Measurements from ENCODE around the gene FILIP1.

FILIP1 gene

DNA sequence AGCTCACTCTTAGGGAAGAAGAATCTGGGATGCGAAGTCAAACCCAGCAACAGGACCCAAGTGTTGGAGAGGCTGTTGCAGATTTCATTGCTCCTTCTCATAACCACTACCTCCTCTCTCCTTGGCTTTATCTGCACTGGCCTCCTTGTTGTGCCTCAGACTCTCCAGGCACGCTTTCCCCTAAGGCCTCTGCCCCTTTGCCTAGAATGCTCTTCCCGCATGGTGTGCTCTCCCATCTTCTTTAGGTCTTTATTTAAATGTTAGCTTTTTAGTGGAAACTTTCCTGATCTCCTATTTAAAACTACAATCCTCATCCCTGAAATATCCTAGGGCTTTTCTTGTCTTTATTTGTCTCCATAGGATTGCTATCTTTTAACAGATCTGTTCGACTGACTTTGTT is 114.1 kb downstream of the FILIP1 start:
- DNase-seq (ENCODE audit: low spot score) = no peak

DNA sequence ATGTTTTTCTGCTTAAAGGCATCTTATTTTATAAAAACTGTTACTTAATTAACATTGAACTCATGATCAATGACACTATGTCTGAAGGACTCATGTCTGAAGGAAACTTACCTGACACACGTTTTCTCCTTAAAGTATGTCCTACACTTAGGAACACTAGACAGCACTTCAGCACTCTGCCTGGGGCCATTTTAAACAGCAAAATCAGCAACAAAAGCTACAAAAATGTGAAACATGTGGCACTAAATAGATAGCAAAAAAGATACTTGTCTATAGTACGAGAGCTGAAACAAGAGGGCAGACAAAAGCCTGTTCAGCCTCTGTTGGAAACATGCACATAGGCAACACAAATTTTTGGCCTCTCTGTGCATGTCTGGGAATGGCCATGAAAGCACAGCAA is 115.5 kb downstream of the FILIP1 start:
- DNase-seq (ENCODE audit: low spot score) = no peak

DNA sequence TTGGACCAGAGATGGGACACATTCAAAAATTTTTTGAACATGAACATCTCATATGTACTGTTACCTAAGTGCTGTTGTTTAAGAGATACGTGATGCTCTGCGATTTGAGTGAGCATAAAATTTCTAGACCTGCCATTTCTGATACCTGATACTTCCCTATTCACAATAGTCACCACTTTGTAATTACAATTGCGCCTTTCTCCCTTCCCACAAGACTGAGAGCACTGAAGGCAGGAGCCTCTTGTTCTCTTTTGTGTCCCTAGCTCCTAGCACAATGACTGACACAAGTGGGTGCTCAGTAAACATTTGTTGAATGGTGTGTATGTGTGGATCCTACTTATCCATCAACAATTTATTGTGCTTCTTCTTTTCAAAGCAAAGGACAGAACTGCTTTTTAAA is 116.2 kb downstream of the FILIP1 start:
- DNase-seq (ENCODE audit: low spot score) = no peak

DNA sequence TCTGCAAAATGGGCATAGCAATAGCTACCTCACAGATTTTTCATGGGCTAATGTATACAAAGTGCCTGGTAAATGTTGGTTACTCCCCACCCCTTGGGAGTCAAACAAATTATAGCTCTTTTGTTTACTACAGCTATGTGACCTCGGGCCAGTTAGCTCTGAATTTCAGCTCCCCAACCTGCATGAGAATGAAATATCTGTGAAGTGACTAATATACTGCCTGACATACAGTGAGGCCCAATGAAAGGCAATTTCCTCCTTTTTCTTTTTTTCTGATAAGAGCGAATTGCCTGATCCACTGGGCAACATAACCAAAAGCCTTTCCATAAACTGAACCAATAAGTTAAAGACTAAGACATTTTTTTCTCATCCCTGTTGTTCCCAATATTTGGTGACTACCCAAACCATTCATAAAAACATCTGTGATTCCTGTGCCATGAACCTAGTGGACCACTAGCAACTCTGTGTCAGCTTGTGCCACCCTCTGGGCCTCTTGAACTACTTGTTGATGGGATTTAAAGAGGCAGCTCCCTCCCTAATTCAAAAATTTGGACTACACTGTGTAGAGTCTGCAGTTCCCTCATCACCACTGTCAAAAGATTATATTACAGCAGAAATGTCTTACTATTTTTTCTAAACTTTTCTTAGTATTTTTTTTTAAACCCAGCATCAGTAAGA is 117.1 kb downstream of the FILIP1 start:
- no peak for DNase-seq (ENCODE audit: low spot score)

DNA sequence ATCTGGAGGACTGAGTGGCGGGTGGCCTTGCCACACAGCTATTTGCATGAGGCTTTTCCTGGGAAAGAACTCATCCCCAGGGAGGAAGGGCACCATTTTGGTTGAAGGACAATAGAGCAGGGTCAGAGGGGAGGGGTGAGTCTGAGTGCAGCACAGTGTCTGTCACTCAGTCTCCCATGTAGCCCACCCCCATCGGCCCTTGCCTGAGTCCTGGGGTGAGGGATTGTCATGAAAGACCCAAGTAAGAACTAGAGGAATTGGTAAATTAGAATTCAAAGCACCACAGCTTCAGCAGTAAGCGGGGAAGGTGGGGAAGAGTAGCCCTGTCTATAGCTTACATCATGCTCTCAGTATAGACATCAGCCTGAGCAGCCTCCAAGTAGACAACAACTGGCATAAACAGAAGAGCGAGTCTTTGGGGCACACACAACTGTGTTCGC is 118.6 kb downstream of the FILIP1 start:
- no peak for DNase-seq (ENCODE audit: low spot score)

DNA sequence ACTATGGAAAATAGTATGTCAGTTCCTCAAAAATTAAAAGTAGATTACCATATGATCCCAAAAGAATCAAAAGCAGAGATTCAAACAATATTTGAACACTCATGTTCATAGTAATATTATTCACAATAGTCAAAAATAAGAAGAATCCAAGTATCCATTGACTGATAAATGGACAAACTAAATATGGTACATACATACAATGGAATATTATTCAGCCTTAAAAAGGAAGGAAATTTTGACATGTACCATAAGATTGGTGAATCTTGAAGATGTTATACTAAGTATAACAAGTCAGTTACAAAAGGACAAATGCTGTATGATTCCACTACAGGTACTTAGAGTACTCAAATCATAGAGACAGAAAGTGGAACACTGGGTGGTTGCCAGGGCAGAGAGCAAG is 120.7 kb downstream of the FILIP1 start:
- DNase-seq (ENCODE audit: low spot score) = no peak

DNA sequence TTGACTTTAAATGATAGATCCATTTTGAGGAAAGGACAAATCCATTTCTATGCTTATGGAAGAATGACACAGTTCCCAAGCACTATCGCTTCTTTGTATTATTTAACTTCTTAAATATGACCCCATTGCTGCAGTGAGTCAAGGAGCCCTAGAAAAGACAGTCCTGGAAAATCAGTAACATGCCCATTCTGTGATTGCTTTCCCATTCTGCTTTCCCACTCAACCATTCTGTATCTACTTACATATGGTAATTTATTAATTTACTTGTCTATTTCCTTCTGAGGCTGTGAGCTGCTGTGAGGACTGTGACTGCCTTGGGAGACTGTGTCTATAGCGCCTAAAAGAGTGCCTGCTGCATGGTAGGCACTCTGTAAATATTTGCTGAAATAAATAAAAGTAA is 123.6 kb downstream of the FILIP1 start:
- no peak for DNase-seq (ENCODE audit: low spot score)

DNA sequence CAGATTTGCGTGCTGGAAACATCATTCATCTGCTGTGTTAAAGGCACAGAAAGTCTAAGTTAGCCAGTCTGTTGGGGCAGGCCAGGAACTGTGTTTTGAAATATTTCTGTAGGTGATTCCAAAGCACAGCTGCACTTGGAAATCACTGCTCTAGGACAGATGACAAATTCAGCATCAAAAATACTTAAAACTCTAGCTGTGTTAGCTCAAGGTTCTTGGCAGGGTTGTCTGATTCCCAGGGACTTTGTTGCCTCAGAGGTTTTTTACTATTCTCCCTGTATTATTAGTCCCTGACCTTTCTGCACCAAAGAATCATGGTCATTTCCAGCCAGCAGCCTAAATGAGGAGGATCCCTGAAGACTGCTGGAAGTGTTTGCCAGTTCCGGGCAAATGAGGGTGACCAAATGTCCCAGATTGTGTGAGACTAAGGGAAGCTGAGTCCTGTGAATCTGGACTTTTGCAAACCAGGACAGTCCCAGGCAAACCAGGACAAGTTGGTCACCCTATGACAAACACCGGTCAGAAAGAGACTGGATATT is 124.7 kb downstream of the FILIP1 start:
- no peak for DNase-seq (ENCODE audit: low spot score)

DNA sequence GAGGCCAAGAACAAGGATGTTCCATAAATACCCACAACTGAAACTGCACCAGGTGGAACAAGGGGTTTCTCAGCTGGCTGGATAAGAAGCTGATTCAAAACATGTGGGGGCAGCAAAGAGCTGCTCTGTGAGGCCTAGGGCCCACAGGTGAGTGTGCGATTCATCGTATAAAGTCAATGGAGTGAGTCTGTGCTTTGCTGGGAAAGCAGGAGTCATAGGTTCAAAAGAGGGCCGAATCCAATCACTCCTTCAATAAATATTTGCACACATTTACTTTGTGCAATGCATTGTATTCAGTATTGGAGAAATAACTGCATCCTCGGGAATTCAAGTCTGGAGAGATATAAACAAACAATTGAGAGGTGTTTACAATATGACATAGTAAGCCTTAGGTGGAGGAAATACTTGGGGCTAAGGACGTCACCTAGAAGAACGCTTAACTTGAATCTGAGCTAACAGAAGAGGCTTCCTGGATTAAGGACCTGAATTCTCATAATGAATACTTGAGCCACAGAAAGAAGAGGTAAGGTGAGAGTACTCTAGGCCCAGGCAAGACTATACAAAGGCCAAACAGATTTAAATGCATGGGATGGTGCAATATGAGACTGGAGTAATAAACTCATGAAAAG is 125.3 kb downstream of the FILIP1 start:
- peak; percentile 22 for DNase-seq (ENCODE audit: low spot score)

DNA sequence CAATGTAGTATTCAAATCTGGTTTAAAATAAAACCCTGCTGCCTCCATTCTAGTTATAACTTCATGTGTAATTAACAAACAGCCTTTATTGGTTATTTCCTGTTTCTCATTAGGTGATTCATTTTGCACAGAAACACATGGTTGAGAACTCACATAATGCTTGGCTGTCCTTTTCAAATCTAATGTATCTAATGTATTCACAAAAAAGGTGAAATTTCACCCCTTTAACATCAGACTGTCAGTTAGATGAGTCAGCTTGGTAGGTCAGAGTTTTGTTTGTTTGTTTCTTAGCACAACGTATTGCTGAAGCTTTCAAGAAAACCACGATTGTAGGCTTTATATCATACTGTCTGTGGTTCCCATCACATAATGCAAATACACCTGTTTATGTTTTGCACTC is 130.3 kb downstream of the FILIP1 start:
- DNase-seq (ENCODE audit: low spot score) = no peak

DNA sequence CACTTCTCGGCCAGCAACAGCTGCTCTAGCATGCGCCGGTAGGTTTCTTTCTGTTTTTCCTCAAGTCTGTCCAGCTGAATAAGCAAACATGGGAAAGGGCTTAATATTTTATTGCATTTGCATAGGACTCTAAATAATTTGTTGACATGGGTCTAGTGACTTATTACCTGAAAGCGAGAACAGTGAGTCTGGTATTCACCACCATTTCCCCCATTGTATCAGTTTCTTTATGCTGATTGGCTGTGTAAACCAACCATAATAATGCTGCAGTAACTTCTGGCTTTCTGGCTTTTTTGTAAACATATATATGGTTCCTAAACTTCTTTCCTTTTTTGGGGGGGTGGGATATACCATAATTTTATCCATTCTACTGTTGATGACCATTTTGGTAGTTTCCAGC is 140.0 kb downstream of the FILIP1 start:
- DNase-seq (ENCODE audit: low spot score) = no peak

DNA sequence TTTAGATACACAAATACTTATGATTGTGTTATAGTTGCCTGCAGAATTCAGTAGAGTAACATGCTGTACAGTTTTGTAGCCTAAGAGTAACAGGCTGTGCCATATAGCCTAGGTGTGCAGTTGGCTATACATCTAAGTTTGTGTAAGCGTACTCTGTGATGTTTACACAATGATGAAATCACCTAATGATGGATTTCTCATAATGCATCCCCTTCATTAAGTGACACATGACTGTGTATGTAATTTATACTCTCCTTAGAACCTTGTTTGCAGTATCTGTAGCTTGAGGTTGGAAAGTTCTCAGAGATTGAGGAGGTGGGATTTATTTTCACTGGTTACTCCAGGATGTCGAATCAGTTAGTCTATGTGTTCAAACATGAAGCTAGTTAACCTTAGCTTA is 142.0 kb downstream of the FILIP1 start:
- DNase-seq (ENCODE audit: low spot score) = no peak

DNA sequence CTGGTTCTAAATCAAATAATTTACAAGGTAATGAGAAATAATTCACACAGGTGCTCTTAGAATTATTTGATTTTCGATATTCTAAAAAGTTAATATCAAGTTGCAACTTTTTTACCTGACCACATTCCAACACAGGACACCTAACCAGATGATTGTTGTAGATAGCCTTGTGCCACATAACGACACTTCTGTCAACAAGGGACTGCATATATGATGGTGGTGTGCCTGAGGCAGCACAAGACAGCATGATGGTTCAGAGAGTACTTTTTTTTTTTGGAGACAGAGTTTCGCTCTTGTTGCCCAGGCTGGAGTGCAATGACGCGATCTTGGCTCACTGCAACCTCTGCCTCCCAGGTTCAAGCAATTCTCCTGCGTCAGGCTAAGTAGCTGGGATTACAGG is 142.8 kb downstream of the FILIP1 start:
- no peak for DNase-seq (ENCODE audit: low spot score)

DNA sequence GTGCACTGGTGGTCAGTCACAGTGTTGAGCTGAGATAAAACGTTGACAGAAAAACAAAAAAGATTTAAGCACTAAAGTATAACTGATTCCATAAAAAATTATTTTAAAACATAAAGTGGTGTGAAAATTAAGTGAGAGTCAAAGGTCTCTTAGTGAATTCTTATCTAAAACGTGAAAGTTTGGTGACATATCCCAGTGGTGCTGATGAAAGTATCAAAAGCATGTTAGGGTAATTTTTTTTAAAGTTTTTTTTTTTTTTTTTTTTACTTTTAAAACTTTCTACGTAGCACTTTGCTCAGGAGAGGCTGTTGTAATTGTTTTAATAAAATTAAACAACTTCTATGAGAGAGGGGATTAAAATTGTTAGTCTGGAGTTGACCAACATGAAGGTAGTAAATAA is 143.4 kb downstream of the FILIP1 start:
- DNase-seq (ENCODE audit: low spot score) = no peak

DNA sequence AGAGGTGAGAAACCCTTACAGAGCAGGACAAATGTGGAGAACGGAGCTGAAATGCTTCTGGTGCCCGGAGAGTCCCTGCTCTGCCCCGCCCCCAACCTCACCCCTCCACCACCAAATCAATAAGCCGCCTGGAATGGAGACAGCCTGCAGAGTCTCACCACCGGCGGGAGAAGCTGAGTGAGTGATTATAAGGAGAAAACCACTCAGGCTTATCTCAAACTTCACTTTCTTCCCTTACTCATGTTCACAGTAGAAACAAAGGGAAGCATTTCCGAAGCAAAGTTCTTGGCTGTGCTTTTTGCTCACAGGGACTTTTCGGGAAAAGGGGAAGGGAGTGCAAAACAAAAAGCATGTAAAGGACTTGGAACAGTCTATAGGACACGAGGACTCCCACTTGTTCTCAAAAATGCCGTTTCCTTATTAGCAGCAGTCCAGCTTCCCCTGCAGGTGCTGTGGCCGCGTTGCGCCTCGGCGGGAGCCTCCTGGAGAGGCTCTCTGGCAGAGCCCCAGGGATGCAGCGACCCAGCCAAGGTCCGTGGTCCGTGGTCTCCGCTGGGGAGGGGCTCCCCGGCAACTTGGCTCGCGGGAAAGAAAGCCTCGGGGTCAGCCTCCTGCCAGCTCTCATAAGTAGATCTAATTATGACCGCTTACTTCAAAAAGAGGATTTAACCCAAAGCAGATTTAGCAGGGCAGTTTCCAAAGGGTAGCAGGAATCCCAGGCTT is 144.2 kb downstream of the FILIP1 start:
- peak; percentile 31 for DNase-seq (ENCODE audit: low spot score)

DNA sequence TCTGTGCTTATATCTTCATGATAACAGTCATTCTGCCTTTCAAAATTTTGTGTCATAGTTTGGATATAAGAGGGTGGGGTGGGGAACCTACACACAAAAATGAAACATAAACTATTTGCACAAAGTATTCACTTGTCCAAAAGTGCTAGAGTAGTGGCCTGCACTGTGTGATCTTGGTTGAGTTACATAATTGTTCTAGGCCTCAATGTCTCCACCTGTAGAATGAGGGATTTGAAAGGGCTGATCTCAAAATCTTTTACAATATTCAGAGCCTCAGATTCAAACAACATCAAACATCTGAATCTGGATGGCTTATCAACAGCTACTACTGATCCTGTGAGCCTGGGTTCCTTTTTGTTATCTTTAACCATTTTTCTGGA is 144.7 kb downstream of the FILIP1 start:
- no peak for DNase-seq (ENCODE audit: low spot score)

DNA sequence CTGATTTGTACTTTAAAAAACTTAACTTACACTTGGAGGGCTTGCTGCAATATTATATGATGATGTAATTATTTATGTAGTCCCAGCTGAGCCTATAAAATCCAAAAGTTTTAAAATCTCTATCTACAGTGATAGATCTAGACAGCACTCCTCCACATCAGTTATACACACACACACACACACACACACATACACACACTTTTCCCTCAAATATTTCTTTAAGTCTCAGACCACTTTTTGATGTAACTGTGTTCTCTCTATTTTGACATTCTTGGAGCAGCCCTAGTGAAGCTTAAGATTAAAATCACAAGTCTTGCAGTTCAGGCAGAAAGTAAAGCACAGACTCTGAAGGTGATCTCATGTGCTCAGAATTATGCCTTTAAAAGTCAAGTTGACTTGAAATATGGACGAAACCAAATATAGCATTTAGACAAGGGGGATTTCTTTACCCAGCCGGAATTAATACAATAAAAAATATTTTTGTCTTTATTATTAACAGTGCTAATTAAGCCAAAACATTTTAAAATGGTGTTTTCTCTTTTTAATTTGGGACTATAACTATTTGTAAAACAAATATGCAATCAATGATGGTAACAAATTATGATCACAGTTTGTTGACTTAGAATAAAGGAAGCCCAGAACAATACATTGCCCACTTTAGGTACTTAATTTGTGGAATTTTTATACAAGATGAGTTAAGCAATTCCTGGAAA is 145.5 kb downstream of the FILIP1 start:
- no peak for DNase-seq (ENCODE audit: low spot score)

DNA sequence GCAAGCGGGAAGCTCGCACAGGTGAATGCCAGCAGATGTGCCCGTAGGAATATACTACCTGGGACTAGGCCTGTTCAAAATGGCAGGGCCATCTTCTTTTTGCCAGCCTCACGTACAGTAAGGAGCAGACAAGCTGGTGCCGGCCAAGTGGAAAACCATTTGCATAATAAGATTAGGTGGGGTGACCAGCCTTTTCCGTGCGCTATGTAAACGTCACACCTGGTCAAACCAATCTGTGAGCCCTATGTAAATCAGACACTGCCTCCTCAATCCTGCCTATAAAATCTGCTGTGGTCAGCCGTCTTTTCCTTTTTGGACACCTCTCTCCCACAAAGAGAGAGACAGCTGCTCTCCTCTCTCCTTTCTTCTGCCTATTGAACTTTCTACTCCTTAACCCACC is 148.2 kb downstream of the FILIP1 start:
- DNase-seq (ENCODE audit: low spot score) = no peak

DNA sequence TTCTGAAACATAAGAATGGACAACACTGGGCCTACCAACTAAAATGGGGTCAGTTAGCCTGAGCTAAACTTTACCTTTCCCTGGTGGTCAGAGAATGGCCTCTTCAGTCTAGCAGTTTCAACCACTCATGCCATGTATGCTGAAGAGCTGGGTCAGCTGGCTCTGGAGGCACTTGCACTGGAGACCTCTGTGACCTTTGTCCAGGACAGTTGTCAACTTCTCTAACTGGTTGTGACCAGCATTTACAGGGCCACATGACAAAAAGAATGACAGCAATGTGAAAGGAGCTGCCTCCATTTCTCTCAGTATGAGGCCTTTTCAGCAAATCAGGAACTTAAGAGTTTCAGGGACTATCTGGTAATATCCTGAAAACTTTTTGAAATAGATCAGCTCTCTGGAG is 149.1 kb downstream of the FILIP1 start:
- no peak for DNase-seq (ENCODE audit: low spot score)

DNA sequence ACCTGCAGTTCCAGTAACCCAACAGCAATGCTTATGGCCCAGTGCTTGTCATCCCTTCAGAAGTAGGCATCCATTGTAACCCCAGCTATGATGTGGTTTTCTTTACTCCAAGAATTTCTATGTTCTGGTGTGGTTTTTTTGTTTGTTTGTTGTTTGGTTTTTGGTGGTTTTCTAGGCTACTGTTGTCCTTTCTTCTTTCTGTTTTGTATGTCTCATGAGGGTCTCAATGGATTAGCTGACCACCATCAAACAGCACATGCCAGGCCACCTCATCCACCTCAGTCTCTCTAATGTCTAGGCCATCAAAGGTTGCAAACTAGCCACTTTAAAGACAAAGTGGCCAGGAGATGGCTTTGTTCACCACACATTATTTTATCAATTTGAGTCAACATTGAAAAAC is 149.6 kb downstream of the FILIP1 start:
- no peak for DNase-seq (ENCODE audit: low spot score)

DNA sequence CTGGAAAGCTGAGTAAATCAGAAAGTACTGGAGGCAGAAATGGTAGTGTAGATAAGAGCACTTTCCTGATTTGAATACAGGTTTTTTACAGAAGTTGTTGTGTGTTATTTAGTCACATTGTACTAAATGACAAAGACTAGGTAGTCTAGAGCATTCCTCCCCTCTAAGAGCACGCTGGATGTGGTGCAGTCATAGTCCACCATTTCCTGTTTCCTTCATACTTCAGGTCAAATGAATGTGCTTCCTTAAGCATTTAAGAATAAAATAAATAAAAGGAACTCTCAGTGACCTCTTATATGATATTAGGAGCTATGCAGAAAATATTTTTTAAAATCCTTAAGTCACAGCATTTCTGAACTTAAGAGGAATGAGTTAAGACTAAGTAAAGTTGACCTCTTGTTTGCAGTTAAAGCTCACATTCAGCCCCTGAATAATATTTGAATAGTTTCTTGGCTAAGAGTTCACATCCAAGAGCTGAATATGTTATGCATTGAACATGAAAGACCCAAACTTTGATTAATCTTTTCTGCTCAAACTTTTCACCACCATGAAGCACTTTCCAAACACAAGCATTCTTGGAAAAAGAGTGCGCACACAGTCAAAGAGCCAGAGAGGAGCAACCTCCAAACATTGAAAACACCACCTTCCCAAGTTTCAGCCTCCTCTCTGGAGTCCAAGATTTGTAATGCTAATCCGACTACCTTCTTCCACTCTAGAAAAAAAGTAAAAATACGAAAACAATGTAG is 155.6 kb downstream of the FILIP1 start:
- no peak for DNase-seq (ENCODE audit: low spot score)

Measured in HuH-7.5 (cell line).